NCI-H2227 (cell line): ENCODE data around the gene LRRTM4.
"Not testable (repeated sequence)": the region's sequence is repeated elsewhere in the genome, so short reads cannot be mapped to it uniquely, and the experiment has no call there.

Experiments used
- DNase-seq: peaks from one replicate; lab custom pipeline; 2025; ENCODE audit not compliant: unreplicated experiment; lab: John Stamatoyannopoulos, UW

LRRTM4 gene

DNA sequence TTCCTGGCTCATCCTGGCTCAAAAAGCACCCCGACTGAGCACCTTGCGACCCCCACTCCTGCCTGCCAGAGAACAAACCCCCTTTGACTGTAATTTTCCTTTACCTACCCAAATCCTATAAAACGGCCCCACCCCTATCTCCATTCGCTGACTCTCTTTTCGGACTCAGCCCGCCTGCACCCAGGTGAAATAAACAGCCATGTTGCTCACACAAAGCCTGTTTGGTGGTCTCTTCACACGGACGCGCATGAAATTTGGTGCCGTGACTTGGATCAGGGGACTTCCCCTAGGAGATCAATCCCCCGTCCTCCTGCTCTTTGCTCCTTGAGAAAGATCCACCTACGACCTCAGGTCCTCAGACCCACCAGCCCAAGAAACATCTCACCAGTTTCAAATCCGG is 433.8 kb downstream of the LRRTM4 start:
- DNase-seq: not testable (repeated sequence)

- DNase-seq: no peak
Observed at GRCh38 chr2:77087987-77088414, 434.2 kb downstream of the LRRTM4 start.

GRCh38 chr2:77086478-77086877 is 435.7 kb downstream of the LRRTM4 start:
- no peak for DNase-seq

- no peak for DNase-seq
Observed at GRCh38 chr2:77086051-77086450, 436.1 kb downstream of the LRRTM4 start.

GRCh38 chr2:77085561-77085960 is 436.6 kb downstream of the LRRTM4 start:
- no peak for DNase-seq

- DNase-seq: no peak
Observed at GRCh38 chr2:77081597-77081996, 440.6 kb downstream of the LRRTM4 start.

- no peak for DNase-seq
Observed at GRCh38 chr2:77064324-77064723, 457.9 kb downstream of the LRRTM4 start.

DNA sequence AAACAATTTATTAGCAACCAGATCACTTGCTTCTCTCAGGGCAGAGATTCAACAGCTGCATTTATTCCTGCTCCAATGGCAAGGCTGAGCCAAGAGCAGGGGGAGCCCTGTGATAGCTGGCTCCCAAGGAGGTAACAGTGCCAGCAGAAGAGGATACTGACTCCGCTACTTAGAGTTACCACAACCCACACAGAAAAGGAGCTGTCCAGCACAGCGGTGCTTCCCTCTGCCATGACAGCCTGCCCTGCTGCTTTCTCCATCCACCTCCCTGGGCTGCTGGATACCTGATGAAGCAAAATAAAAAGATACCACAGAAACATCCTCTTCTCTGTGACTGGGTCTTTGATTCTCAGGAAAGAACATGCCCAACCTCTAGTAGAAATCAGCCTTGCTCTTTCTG is 467.2 kb downstream of the LRRTM4 start:
- no peak for DNase-seq

GRCh38 chr2:77046339-77046738 is 475.8 kb downstream of the LRRTM4 start:
- no peak for DNase-seq

DNA sequence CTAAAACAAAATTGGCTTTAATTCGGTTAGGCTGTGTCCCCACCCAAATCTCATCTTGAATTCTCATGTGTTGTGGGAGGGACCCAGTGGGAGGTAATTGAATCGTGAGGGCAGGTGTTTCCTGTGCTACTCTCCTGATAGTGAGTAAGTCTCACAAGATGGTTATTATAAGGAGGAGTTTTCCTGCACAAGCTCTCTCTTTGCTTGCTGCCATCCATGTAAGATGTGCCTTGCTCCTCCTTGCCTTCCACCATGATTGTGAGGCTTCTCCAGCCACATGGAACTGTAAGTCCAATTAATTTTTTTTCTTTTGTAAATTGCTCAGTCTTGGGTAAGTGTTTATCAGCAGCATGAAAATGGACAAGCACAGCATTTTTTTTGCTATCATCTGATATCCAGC is 476.7 kb downstream of the LRRTM4 start:
- not testable (repeated sequence) for DNase-seq

DNA sequence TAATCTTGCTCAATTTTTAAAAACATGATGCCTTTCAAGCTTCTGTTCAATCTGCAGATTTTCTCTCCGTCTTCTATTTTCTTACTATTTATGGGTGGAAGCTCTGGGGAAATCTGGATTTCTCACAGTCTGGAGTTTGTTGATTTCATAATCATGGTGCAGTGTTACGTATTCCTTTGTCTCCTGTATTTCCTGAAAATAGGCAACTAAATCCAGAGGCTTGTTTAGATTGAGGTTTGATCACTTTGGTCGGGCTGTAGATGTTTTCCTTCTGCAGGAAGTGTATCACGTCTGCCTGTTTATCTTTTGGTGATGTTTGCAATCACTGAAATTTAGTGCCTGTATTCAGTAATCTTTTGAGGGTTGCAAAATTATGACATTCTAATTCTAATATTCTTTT is 487.7 kb downstream of the LRRTM4 start:
- no peak for DNase-seq

DNA sequence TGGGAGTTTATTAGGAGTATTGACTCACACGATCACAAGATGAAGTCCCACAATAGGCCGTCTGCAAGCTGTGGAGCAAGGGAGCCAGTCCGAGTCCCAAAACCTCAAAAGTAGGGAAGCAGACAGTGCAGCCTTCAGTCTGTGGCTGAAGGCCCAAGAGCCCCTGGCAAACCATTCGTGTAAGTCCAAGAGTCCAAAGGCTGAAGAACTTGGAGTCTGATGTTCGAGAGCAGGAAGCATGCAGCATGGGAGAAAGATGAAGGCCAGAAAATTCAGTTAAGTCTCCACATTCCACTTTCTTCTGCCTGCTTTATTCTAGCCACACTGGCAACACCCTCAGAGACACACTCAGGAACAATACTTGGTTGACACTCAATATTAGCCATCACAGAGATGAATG is 492.9 kb downstream of the LRRTM4 start:
- not testable (repeated sequence) for DNase-seq

DNA sequence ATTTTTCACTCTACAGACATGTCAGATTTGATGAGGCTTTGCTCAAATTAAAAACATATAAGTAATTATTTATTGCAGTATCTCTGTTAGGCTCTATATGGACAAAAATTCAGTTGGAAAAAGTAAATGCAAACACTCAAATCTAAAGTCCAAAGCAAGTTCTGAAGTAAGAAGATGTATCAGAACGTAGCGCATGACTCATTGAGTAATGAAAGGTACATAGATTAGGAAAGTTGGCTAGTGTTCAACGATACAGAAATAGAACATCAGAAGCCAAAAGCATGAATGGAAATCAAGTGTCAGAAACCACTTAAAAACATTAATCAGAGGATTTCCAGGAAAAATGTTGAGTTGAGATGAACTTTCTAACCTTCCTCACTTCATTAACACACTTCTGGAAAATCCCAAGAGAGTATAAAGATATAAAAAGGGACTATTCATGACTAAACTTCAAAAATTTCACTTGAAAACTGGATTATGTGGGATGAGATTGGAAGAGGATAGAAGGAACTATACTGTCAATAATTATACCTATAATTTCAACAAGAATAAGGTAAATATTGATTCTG is 494.1 kb downstream of the LRRTM4 start:
- DNase-seq: no peak

GRCh38 chr2:77025714-77026113 is 496.5 kb downstream of the LRRTM4 start:
- DNase-seq: no peak

DNA sequence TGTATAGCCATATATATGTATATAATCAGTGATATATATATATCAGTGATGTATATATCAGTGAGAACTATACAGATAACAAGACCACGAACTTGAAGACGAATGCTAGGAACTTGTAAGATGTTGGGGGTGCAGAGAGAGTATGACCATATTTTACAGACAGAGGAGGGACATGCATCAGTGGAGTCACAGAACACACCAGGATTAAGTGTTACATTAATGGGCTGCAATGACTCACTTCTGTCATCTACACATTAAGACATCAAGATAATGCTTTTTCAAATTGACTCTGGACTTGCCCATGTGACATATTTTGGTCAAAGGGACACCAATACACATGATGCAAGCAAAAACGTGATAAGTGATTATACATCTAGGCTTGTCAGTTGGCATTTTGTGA is 501.0 kb downstream of the LRRTM4 start:
- no peak for DNase-seq

DNA sequence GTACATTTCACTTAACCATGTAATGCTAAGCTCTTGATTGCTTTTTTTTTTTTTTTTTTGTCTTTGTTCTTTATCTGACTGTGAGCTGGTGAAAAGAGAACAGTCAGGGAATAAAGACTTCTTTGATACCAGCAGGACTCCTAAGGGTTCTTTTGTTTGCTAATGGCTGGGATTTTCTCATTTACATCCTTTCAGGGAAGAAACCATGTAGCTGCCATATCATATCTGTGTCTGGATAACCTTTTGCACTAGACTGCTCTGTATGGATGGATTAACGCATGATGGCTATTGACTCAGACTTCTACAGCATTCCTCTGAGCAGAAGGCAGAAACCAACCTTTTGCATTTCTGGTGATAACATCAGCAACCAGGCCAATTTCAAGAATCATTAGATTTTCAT is 504.0 kb downstream of the LRRTM4 start:
- DNase-seq: no peak

DNA sequence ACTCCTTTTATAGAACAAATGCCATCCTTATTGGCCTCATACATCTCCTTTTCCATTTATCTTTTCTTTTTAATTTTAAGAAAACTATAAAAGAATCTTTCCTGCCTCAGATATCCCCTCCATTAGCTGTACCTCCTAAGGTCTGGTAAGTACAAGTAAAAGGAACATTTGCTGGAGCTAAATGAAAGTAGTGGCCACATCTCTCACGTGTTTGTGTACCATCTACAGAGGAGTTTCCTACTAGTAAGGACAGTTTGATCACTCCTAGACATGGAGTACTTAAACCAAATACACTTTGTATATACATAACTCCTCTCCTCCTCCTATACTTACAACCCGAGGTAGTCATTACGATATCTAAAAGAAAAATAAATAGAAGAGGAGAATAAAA is 504.8 kb downstream of the LRRTM4 start:
- DNase-seq: no peak

DNA sequence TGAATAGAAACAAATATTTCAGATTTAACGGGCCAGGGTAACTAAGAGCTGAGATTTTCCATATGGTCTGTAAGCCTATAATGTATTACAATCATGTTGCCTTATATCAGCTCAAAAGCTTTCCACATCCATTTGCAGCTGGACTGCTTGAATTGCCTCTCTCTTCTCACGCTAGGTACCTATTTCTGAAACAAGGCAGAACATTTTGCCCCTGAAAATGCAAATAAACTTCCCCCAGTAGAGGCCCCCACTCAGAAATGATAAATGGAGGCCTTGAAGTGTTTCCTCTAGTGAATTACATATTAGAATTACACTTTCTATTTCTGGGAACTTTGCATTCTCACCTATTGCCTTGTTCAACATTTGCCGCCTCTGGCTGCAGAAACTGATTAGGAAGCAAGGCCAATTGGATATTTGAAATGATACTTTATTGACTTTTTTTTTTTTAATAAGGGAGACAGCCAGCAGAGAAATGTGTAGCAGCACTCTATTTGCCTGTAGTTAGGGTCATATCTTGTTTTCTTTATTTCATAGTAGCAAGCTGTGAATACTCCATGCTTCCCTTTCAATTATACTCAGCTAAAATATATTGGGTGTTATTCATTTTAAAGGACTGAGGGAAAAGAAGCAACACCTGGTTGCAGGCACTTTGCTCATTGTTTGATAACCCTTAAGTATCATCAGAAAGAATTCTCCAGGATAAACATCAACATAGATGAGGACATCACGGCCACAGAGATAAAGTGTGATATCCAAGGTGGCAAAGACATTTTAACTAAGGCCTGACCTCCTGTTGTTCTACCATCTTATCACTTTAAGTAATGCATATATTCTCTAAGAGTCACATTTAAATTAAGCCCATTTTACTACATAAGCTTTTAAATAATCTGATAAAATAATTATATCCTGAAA is 505.5 kb downstream of the LRRTM4 start:
- DNase-seq: no peak

DNA sequence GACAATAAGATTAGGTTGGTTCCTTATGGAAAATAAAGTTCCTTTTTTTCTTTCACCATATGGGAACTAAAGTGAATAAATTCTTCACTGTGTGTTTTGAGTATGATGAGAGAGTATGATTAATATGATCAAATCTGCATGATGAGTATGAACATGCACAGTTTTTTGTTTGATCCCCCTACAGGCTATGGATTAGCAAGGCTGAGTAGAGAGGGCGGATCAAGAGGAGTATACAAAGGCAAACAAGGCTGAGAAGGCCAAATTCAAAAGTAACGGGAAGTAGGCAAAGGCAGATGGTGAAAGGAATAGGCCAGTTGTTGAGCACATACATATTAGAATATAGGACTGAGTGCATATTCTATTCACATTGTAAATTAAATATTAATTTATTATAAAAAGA is 508.2 kb downstream of the LRRTM4 start:
- DNase-seq: no peak

DNA sequence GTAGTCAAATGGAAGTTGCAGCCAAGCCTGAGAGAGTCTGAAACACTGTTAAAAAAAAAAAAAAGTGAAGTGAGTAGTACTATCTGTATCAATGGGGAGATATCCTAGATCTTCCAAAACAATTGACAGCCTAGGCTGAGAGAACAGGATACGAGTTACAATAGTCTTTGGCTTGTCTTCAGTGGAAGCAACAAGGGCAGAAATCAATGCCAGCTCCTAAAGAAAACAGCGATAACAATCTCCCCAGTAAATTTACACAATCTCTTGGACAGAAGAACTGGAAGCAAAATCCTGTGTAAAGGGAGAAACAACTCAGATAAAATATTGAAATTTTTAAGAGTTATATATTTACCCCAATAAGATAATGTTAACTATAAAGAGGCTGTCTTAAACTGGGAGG is 508.7 kb downstream of the LRRTM4 start:
- no peak for DNase-seq

GRCh38 chr2:77009307-77009706 is 512.9 kb downstream of the LRRTM4 start:
- DNase-seq: peak; percentile 50

- peak; percentile 50 for DNase-seq
Observed at GRCh38 chr2:77008853-77009252, 513.3 kb downstream of the LRRTM4 start.

DNA sequence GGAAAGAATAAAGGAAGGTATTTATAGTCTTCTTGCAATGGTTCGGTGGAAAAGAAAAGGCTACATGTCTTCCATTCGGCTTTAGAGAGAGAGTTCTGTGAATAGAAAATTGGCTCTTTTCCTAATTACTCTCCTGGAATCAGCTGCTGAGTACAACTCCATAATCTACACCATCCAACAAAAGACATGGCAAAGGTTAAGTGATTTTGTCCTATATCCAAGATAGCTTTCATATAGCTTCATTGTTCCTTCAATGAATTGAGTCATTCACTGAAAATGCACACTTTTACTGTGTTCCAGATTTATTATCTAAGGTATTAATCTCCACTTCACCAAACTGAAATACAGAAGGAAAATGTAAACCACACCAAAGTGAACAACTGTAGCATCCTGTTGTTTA is 514.5 kb downstream of the LRRTM4 start:
- peak; percentile 86 for DNase-seq
